Endothelial cell of umbilical vein (primary cell): ENCODE measurements around the gene DSCAML1. TPM values are rescaled to one million over a fixed set of nuclear protein-coding genes. Genes with fewer than 3 reads are reported as not detected.

ENCODE experiments used
- BruUV-seq: library from RNA; stranded (reverse); fragments of 400-500 nt; replicated peaks from 2 replicates; lab custom pipeline; 2021; lab: Mats Ljungman, UMichigan
- CTCF ChIA-PET: fragments of 300-600, 350-600 bp; sonication (Branson Sonifier 250); formaldehyde crosslinking; loops from one replicate; lab custom pipeline; 2021; ENCODE audit warnings: antibody characterized with exemption, inconsistent platforms; lab: Charles Lee
- POLR2A ChIA-PET: fragments of 300-600, 350-600 bp; sonication (Branson Sonifier 250); formaldehyde crosslinking; loops from one replicate; lab custom pipeline; 2021; ENCODE audit warnings: antibody characterized with exemption, inconsistent platforms; lab: Charles Lee
- DNase-seq: peaks from one replicate; pipeline ENCODE4 v3.0.0-alpha.2; 2011; ENCODE audit warnings: low read depth, low spot score
- FAIRE-seq: peaks from 2 replicates; lab custom pipeline; 2011; peaks lifted over from hg19 to GRCh38; lab: Jason Lieb, UNC
- H2AFZ ChIP-seq: 2 replicates; pipeline ENCODE4 v1.6.0; 2012; ENCODE audit warnings: low read depth, low read length, control low read depth, inconsistent platforms
- H3K27ac ChIP-seq: 2 replicates; pipeline ENCODE4 v1.5.1; 2011; ENCODE audit warnings: low read depth, mild to moderate bottlenecking, control low read depth, low read length, moderate library complexity; ENCODE audit not compliant: insufficient read depth
- H3K27me3 ChIP-seq, 2 experiments: 2 replicates each; pipeline versions ENCODE4 v1.6.0 to v1.6.1; 2011; ENCODE audit warnings: low read length in 2 of 2, mixed read lengths in 1 of 2; ENCODE audit not compliant: control insufficient read depth in 2 of 2, insufficient read depth in 2 of 2
- H3K36me3 ChIP-seq, 2 experiments: 2 replicates in 1 of 2; 3 replicates in 1 of 2; pipeline ENCODE4 v1.5.1; 2011; ENCODE audit warnings: low read length in 2 of 2, mild to moderate bottlenecking in 1 of 2, moderate library complexity in 1 of 2; ENCODE audit not compliant: control insufficient read depth in 2 of 2, insufficient read depth in 2 of 2; ENCODE audit errors: extremely low read depth in 1 of 2
- H3K4me1 ChIP-seq: 3 replicates; pipeline ENCODE4 v1.5.1; 2011; ENCODE audit warnings: mild to moderate bottlenecking, low read length; ENCODE audit not compliant: control insufficient read depth, insufficient read depth; ENCODE audit errors: extremely low read depth
- H3K4me2 ChIP-seq: 2 replicates; pipeline ENCODE4 v1.6.1; 2011; ENCODE audit warnings: low read length, control low read depth, mixed read lengths; ENCODE audit not compliant: insufficient read depth
- H3K4me3 ChIP-seq, 3 experiments: fragments of 200-600 bp in 1 of 3; sonication (generic), shearing (Covaris generic) in 1 of 3; replicated peaks in 1 of 3; 2 replicates each; pipeline ENCODE4 v1.5.1; 2011 to 2016; ENCODE audit warnings: control low read depth in 3 of 3, low read length in 3 of 3, mild to moderate bottlenecking in 2 of 3, inconsistent platforms in 1 of 3, low read depth in 1 of 3, moderate library complexity in 1 of 3; ENCODE audit not compliant: insufficient read depth in 1 of 3
- H3K79me2 ChIP-seq: 2 replicates; pipeline ENCODE4 v1.6.0; 2012; ENCODE audit warnings: low read length, inconsistent platforms; ENCODE audit not compliant: control insufficient read depth, insufficient read depth
- H3K9ac ChIP-seq: replicated peaks from 2 replicates; pipeline ENCODE3; 2011; ENCODE audit warnings: low read length, control low read depth; ENCODE audit not compliant: insufficient read depth; ENCODE audit errors: extremely low read depth
- H3K9me1 ChIP-seq: replicated peaks from 3 replicates; pipeline ENCODE4 v1.6.0; 2011; ENCODE audit warnings: mild to moderate bottlenecking, low read length; ENCODE audit not compliant: control insufficient read depth, insufficient read depth; ENCODE audit errors: extremely low read depth
- H3K9me3 ChIP-seq: replicated peaks from 2 replicates; pipeline ENCODE4 v1.5.1; 2012; ENCODE audit warnings: low read length, inconsistent platforms; ENCODE audit not compliant: control insufficient read depth, insufficient read depth
- H4K20me1 ChIP-seq: replicated peaks from 2 replicates; pipeline ENCODE3; 2011; ENCODE audit warnings: mild to moderate bottlenecking, low read length; ENCODE audit not compliant: control insufficient read depth, insufficient read depth; ENCODE audit errors: extremely low read depth
- EZH2 ChIP-seq: IDR thresholded peaks from 2 replicates; pipeline ENCODE4 v1.6.1; 2012; ENCODE audit warnings: borderline replicate concordance, low read depth, mild to moderate bottlenecking, moderate library complexity, low read length, inconsistent platforms; ENCODE audit not compliant: severe bottlenecking
- MYC ChIP-seq: IDR thresholded peaks from one replicate; pipeline ENCODE4 v1.6.1; 2011; ENCODE audit warnings: mild to moderate bottlenecking, low read depth, low read length
- POLR2A ChIP-seq: IDR thresholded peaks from 2 replicates; pipeline ENCODE4 v1.6.1; 2012; ENCODE audit warnings: low read depth, mild to moderate bottlenecking, control low read depth, low read length
- dilution Hi-C: fragments of 300-500 bp; cut with MboI; formaldehyde crosslinking; loops from one replicate; pipeline ENCODE4 v1.15.0; 2019; ENCODE audit warnings: low sequenced_read_pairs; ENCODE audit not compliant: extremely low pct_ligation_motif_present
- intact Hi-C: fragments of 100-400 bp; cut with micrococcal nuclease; formaldehyde crosslinking; loops from one replicate; pipeline ENCODE4 v1.10.0; 2022
- polyA plus RNA-seq, 4 experiments: library from polyadenylated mRNA; depleted of rRNA in 3 of 4; stranded (reverse) in 3 of 4; unstranded in 1 of 4; fragments of >200 nt; gene quantifications; 2 replicates each; pipeline versions ENCODE4 v1.2.1 to v1.2.3, GENCODE V29; 2011 to 2012; ENCODE audit warnings: missing spikeins in 1 of 4
- total RNA-seq: library from RNA; stranded (reverse); gene quantifications from 2 replicates; pipeline ENCODE4 v1.2.3, GENCODE V29; 2021
- TF ChIP-seq, protein P1 (sequence below), 2 donors: IDR thresholded peaks; 1 replicate in 1 of 2; 2 replicates in 1 of 2; pipeline ENCODE4 v1.5.1; 2011; ENCODE audit warnings: low read length in 2 of 2, mild to moderate bottlenecking in 2 of 2, moderate library complexity in 2 of 2, control low read depth in 1 of 2, inconsistent platforms in 1 of 2, low read depth in 1 of 2; ENCODE audit not compliant: insufficient read depth in 1 of 2; ENCODE audit errors: extremely low read depth in 1 of 2

The DSCAML1 gene
- total and polyA plus RNA-seq, 2 donors (not counting 3 experiments of a cell fraction or from before 2014, with no cell fraction given) = not detected

DNA sequence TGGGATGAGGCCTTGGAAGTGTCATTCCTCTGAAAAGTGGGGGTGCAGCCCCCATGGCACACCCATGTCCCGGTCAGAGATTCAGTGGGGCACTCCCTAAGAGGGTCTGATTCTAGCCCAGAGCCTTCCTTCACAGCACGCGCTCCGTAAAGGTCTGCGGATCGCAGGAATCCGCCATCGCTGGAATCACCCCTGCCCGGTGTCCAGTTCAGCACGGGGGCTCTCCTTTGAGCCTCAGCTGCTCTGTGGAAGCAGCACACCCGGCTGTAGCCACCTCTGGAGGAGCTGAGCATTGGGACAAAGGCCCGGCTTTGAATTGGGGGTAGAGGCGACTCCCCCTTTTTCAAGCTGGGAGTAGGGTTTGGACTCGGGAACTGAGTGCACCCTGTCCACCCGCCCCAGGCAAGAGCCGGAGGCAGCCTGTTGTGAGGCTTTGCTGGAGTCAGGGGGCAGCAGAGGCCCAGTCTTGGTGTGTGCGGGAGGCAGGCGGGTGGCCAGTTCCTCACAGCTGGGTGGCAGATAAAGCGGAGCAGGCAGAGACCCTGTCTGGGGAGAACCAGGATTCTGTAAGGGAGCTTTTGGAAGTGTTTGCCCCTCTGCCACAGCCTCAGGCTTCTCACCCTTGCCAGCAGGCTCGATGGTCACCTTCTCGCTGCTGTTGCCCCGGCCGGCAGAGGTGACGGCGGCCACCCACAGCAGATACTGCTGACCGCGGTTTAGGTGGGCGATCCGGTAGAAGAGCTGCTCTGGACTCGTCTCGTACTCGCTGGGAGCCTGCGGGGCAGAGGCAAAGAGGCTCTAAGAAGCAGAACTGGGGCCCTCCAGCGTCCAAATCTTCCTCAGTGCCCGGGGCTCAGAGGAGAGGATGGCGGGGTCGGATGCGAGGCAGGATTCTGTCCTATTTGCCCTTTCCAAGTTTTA, 353.5 kb downstream of the DSCAML1 start:
- Histone ChIP-seq H3K4me1 (no peaks in the 10 kb centered on the region), H3K9me1 (no peaks in the 10 kb centered on the region), H3K36me3 (no peaks in the 10 kb centered on the region), H4K20me1 (no peaks in the 10 kb centered on the region), H3K9me3 (no peaks in the 10 kb centered on the region), H3K27me3 (peaks cover 0 to 4% of the 10 kb centered on the region in 2 experiments), H2AFZ (no peak overlapping the region), H3K27ac (no peak overlapping the region), H3K79me2 (no peaks in the 10 kb centered on the region), H3K4me3 (no peak overlapping the region), H3K4me2 (no peak overlapping the region), H3K9ac (no peak overlapping the region)
- FAIRE-seq = no peak
- intact Hi-C loops = loop anchor here (1.0 kb wide), 1 partner anchor 374 kb away; no protein-coding TSS in a partner anchor
- dilution Hi-C loops = no loop called here
- BruUV-seq = no TSS peak
- ChIA-PET CTCF (interaction anchor here (0.9 to 3.0 kb wide), 8 partner anchors 12 to 503 kb away, joined by 3 to 29 read pairs (median 4); no protein-coding TSS in a partner anchor), POLR2A (no interaction called here)
- DNase-seq = no peak
- TF ChIP-seq, protein P1, sequence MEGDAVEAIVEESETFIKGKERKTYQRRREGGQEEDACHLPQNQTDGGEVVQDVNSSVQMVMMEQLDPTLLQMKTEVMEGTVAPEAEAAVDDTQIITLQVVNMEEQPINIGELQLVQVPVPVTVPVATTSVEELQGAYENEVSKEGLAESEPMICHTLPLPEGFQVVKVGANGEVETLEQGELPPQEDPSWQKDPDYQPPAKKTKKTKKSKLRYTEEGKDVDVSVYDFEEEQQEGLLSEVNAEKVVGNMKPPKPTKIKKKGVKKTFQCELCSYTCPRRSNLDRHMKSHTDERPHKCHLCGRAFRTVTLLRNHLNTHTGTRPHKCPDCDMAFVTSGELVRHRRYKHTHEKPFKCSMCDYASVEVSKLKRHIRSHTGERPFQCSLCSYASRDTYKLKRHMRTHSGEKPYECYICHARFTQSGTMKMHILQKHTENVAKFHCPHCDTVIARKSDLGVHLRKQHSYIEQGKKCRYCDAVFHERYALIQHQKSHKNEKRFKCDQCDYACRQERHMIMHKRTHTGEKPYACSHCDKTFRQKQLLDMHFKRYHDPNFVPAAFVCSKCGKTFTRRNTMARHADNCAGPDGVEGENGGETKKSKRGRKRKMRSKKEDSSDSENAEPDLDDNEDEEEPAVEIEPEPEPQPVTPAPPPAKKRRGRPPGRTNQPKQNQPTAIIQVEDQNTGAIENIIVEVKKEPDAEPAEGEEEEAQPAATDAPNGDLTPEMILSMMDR (IDR thresholded peaks at IDR 0.05; ENCODE audit: extremely low read depth in 1 of 2, insufficient read depth in 1 of 2, low read depth in 1 of 2, low read length in 2 of 2) = peak; percentile 17 to 36
- TF ChIP-seq EZH2 = no peak
- no peak for TF ChIP-seq MYC
- TF ChIP-seq POLR2A = no peak
